ENCODE results near the gene GPR161. TPM values are rescaled to one million over a fixed set of nuclear protein-coding genes. Genes with fewer than 3 reads are reported as not detected.

Gene GPR161
- total and polyA plus RNA-seq, 10 of the 15 experiments (the other 5 are each of a cell fraction or from before 2014, with no cell fraction given), result 0.07 to 0.49 (median 0.34) TPM; not detected in 2

DNA sequence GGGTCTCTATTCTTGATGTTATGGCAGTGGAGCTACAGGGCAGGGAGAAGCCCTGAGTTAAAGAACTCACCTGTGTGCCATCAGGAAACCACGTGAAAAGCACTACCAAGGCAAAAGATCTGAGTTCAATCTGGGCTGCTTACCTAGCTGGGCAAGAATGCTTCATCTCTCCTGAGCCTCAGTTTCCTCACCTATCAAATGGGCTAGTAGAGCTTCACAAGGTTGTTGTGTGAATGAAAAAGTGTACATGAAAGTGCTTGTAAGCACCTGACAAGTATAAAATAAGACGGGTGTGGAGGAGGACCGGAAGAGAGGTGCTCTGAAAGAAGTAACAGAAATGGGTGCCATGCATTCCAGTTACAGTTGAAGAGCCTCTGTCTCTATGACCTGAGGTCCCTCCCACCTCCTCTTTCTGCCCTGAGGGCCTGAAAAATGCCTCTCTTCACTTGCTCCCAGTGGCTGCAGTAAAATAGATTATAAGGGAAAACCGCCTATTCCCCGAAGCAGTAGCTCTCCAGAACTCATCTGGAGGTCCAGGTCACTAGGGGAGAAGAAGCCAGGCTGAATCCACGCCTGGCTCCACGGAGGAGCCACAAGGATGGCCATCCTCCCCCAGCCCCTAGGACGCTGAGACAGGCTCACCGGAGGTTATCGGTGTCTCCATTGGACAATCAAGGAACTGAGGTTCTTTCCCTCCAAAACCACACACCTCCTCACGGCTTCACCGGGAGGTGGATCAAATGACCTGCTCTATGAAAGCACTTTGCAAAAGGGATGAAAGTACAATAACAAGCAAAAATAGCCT, 1.4 kb downstream of the GPR161 start (continued):
- TF ChIP-seq SRF (IDR thresholded peaks at IDR 0.05; ENCODE audit: low read depth in 2 of 2, low read length in 2 of 2), result no peak

- Histone ChIP-seq H4K20me1 (ENCODE audit: control insufficient read depth, insufficient read depth) (no peaks in the 10 kb centered on the region), H3K9me3 (replicated peaks; ENCODE audit: control insufficient read depth, insufficient read depth, low read length) (no peaks in the 10 kb centered on the region), H2AFZ (ENCODE audit: control insufficient read depth, low read depth, low read length) (no peak overlapping the region), H3K4me3 (no peak overlapping the region), H3K4me2 (ENCODE audit: control insufficient read depth, insufficient read depth) (no peak overlapping the region), H3K4me1 (ENCODE audit: control insufficient read depth, insufficient read depth, low read length) (peaks cover 8% of the 10 kb centered on the region), H3K9ac (ENCODE audit: control insufficient read depth, insufficient read depth, low read length) (no peak overlapping the region), H3K27me3 (replicated peaks in 1 of 2; ENCODE audit: control insufficient read depth in 2 of 2, insufficient read depth in 2 of 2, low read length in 1 of 2) (peaks cover 11 to 20% of the 10 kb centered on the region in 2 experiments; a peak in 3 of 4 replicates), H3K79me2 (ENCODE audit: control insufficient read depth, insufficient read depth, low read length) (no peaks in the 10 kb centered on the region), H3K27ac (ENCODE audit: control insufficient read depth, insufficient read depth) (no peak overlapping the region), H3K36me3 (ENCODE audit: control insufficient read depth in 2 of 2, insufficient read depth in 2 of 2, low read length in 1 of 2) (no peaks in the 10 kb centered on the region)
- in situ Hi-C loops (cut with MboI) (no loop called here), intact Hi-C loops (cut with micrococcal nuclease; ENCODE audit: unreplicated experiment) (no loop called here)
- POLR2A ChIA-PET, result interaction anchor here (0.6 kb wide), 1 partner anchor 19 kb away, joined by 4 read pairs; no protein-coding TSS in a partner anchor
- WGBS (ENCODE audit: insufficient coverage, insufficient replicate concordance, low lambda C conversion rate, missing lambda C conversion rate), result 41% methylated on average over 7 of the region's 7 CpGs
- TF ChIP-seq CREB1 (IDR thresholded peaks at IDR 0.05; ENCODE audit: low read depth) (no peak), NBN (IDR thresholded peaks at IDR 0.05) (no peak), EED (IDR thresholded peaks at IDR 0.05; ENCODE audit: low read depth) (no peak), ZNF592 (IDR thresholded peaks at IDR 0.05) (no peak)
- BruUV-seq (replicated peaks), result no TSS peak
- ATAC-seq (no peak), FAIRE-seq (no peak), DNase-seq (ENCODE audit: low read depth, low spot score) (no peak)
- CTCF ChIA-PET, result interaction anchor here (0.8 to 2.0 kb wide), 6 partner anchors 8 to 208 kb away, joined by 3 to 5 read pairs (median 4); no protein-coding TSS in a partner anchor
- SMC1A ChIA-PET (ENCODE audit: uncharacterized antibody, unreplicated experiment), result interaction anchor here (0.6 kb wide), 1 partner anchor 55 kb away, joined by 3 read pairs; no protein-coding TSS in a partner anchor
- RAD21 ChIA-PET (ENCODE audit: unreplicated experiment), result no interaction called here
These were observed 2.1 kb downstream of the GPR161 start for GRCh38 chr1:168134642-168135041.
